Activated CD4-positive, CD25-positive, alpha-beta regulatory T cell (primary cell): ENCODE data around the gene CPPED1.

Source experiments
- DNase-seq, 4 experiments: peaks; one replicate each; lab custom pipeline; 2025; lab: John Stamatoyannopoulos, UW

CPPED1 gene

GRCh38 chr16:12680531-12680930 lies 123.2 kb downstream of the CPPED1 start:
- no peak for DNase-seq

- DNase-seq = no peak
These were observed 123.9 kb downstream of the CPPED1 start for GRCh38 chr16:12679660-12680272.

GRCh38 chr16:12678983-12679382 lies 124.7 kb downstream of the CPPED1 start:
- no peak for DNase-seq

- DNase-seq = no peak
These were observed 126.2 kb downstream of the CPPED1 start for GRCh38 chr16:12677502-12677901.

- DNase-seq = no peak
These were observed 127.8 kb downstream of the CPPED1 start for GRCh38 chr16:12675852-12676251.

GRCh38 chr16:12675046-12675445 lies 128.6 kb downstream of the CPPED1 start:
- no peak for DNase-seq

- DNase-seq = no peak
These were observed 129.2 kb downstream of the CPPED1 start for GRCh38 chr16:12674524-12674923.

GRCh38 chr16:12674071-12674470 lies 129.6 kb downstream of the CPPED1 start:
- no peak for DNase-seq

GRCh38 chr16:12673466-12673865 lies 130.2 kb downstream of the CPPED1 start:
- no peak for DNase-seq

- DNase-seq = no peak
These were observed 130.7 kb downstream of the CPPED1 start for GRCh38 chr16:12672986-12673385.

- DNase-seq = no peak
These were observed 133.8 kb downstream of the CPPED1 start for GRCh38 chr16:12669908-12670307.

GRCh38 chr16:12667909-12668308 lies 135.8 kb downstream of the CPPED1 start:
- DNase-seq = no peak

- DNase-seq = no peak
These were observed 139.4 kb downstream of the CPPED1 start for GRCh38 chr16:12664164-12664733.

GRCh38 chr16:12661656-12662172 lies 142.0 kb downstream of the CPPED1 start:
- DNase-seq = no peak

GRCh38 chr16:12659871-12660270 lies 143.8 kb downstream of the CPPED1 start:
- DNase-seq = no peak

GRCh38 chr16:12658506-12658905 lies 145.2 kb downstream of the CPPED1 start:
- DNase-seq = no peak

- DNase-seq = no peak
These were observed 148.2 kb downstream of the CPPED1 start for GRCh38 chr16:12655537-12655936.

GRCh38 chr16:12653820-12654392 lies 149.8 kb downstream of the CPPED1 start:
- no peak for DNase-seq

- DNase-seq = no peak
These were observed 150.8 kb downstream of the CPPED1 start for GRCh38 chr16:12652924-12653323.

- DNase-seq = no peak
These were observed 151.7 kb downstream of the CPPED1 start for GRCh38 chr16:12651765-12652512.

- no peak for DNase-seq
These were observed 154.3 kb downstream of the CPPED1 start for GRCh38 chr16:12649356-12649755.

GRCh38 chr16:12646490-12647274 lies 157.0 kb downstream of the CPPED1 start:
- no peak for DNase-seq
